Hematopoietic multipotent progenitor cell treated with erythropoietin and hydrocortisone succinate and interleukin-3 and kit ligand, for 15 days (in vitro differentiated cells): Measurements from ENCODE around the gene FOXN3.

Experiments used
- DNase-seq: peaks from one replicate; pipeline ENCODE4 v3.0.0-alpha.2; 2015; ENCODE audit warnings: low spot score

The FOXN3 gene

DNA sequence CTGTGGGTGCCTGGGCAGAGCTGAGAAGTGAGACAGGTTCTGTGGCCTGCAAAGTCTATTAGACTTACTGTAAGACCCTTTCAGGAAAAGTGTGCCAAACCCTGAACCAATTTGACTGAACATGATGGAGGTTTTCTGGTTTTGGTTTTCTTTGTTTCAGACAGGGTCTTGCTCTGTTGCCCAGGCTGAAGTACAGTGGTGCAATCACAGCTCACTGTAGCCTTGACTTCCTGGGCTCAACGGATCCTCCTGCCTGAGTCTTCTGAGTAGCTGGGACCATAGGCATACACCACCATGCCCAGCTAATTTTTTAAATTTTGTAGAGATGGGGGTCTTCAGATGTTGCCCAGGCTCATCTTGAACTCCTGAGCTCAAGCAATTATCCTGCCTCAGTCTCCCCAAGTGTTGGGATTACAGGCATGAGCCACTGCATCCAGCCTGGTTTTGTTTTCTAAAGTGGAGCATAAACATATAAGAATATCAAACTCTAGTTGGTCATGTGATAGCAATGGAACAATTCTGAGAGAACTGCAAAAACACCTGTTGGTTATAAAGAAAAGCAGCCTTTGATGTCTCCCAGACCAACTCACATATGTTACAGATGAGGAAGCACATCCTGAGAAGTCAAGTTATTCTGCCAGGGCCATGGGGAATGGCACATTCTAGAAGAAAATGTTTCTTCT, 166.9 kb downstream of the FOXN3 start:
- no peak for DNase-seq

DNA sequence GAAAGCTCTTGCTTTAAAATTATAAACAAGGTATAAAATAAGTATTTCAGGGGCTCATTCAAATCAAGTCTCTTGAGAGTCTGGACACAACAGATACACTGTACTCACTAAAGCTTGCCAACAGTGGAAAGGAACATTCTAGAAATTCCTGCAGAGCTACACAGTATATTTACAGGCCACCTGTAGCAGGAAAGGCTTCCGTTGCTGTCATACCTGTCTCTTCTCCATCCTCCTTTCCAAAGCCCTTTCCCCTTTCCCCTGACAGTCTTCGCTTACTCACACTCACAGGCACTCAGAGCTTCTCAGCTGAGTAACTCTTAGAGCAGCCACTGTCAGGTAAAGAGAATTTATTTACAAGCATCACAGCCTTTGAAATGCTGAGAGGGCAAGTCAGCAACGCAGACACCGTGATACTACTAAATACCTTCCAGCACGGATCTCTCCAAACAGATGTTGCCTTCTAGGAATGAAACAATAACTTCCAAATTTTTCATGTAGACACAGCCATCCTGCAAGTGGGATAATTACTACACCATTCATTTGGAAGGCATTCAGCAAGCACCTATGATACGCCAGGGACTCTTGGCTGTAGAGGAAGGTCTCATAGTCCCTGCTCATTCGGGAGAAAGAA, 167.9 kb downstream of the FOXN3 start:
- no peak for DNase-seq

DNA sequence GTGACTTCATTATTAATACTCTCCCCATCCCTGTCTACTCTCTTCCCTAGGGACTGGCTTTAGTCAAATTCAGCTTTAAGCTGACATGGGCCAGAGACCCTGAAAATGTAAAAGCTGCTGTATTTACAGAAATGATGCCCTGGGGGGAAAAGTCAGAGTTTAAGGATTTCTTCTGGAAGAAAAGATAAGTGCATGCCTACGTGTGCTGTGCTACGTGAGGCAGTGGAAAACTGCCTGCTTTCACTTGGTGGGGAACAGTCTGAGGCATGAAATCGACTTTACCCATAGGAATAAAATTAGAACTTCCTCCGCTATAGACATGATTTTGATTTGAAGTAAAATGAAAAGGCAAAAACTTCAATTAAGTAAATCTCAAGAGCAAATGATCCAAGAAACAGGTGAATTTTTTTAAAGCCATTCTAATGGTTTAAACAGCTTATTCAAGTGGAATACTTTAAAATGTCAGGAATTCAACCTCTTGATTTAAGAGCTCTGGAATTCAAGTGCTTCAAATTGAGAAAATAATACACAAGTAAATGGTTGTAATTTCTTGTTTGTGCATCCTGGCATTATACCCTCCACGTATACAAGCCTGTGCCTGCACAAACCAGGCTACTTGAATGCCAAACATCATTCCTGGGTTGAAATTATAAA, 168.5 kb downstream of the FOXN3 start:
- DNase-seq = no peak

GRCh38 chr14:89247457-89248122, 169.4 kb downstream of the FOXN3 start:
- DNase-seq = no peak

DNA sequence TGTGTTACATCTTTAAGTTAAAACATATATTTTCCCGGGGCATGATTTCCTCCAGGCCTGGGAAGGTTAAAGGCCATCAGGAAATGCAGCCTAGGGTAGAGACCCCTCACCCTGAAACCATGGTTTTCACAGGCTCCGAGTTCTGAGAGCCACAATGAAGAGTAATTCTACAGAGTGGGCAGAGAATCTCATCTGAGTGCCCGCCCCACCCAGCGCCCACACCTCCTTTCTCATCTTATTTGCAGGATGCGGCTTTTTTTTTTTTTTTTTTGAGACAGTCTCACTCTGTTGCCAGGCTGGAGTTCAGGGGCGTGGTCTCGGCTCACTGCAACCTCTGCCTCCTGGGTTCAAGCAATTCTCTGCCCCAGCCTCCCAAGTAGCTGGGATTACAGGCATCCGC, 170.7 kb downstream of the FOXN3 start:
- DNase-seq = no peak

DNA sequence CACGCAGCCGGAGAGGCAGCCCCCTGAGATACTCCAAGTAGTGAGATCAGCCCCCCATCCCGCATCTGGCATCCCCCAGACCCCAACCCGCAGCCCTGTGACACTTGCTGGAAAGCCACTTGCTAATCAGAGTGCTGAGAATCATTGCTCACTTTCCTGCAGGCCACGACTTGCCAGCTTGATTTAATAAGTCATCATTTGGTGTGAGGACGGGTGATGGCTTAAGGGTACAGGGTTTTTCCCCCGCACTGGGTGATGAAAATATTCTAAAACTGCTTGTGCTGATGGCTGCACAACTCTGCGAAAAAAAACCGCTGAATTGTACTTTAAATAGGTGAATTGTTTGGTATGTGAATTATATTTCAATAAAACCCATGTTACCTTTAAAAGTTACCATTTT, 171.2 kb downstream of the FOXN3 start:
- no peak for DNase-seq

DNA sequence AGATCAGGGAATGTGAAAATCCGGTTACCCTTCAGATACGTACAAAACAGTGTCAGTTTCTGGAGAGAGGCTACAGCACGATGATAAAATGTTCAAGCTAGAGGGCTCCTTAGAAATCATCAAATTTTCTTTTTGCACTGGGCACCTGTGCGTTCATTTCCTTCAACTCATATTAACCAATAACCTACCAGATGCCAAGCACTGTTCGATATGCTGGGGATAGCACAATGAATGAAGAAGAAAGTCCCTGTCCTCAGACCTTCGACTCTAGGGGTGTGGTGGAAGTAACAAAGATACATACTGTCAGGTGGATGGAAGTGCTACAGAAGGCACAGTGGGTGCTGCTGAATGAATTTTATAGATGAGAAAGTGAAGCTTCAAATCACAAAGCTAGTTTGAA, 172.3 kb downstream of the FOXN3 start:
- DNase-seq = no peak

DNA sequence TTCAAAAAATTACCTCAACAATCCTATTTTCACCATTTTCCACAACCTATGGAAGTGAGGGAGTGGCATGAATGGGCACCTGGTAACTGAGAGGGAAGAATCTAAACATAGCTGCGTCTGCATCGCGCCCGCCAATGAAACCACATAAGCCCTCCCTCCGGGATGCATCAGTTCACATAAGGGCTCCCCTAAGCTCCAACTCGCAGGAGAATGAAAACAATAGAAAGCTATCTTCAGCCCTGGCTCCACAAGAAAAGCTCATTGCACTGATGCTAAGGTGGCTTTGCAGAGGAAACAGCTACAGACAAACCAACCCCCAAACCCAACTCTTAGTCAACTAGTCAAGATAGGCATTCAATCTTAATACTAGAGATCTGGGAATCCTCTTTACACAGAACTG, 173.3 kb downstream of the FOXN3 start:
- no peak for DNase-seq

GRCh38 chr14:89243286-89243685, 173.7 kb downstream of the FOXN3 start:
- no peak for DNase-seq

GRCh38 chr14:89242652-89243279, 174.3 kb downstream of the FOXN3 start:
- DNase-seq = no peak

DNA sequence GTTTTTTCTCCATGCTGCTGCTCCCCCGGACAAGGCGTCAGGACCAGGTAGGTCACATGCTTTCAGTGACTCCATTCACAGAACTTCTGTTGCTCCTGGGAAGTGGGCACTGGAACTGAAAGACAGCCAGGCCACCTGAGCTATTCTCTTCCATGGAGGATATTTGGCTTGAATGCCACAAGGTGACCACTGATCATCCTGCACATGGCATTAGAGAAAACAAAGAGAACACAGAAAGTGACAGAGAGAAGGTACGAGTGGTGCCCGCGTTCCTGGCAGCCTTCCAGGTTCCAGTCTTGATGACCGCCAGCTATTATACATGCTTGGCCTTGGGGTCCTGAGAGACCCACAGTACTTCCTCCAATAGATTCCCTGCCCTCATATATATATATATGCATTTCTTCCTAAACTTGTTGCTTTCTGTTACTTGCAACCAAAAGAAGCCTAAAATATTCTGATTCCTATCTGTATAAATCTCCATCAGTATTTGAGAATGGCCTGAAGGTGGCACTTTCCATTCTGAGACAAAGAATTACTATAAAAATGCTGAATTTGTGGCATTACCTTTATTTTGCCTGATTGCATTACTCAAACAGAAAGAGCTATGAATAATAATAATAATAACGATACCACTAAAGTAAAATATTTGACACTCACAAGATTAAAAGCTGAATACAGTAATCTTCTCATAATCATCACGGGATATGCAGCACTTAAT, 174.9 kb downstream of the FOXN3 start:
- DNase-seq = no peak

DNA sequence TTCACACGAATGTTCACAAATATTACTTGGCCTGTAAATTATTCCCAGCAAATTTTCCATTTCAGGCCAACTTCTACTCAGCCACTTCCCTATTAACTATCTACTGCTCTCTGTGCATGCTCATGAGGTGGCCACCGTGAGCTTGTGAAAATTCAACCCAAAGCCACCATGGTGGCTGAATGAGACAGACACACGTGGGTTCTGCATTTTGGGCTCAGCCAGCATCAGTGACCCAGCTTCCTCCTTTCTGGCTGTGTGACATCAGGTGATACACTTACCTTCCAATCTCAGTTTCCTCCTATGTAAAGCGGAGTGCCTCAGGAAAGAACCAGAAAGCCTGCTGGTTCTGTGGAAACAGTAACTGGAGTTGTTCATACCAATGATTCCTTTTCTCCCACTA, 175.8 kb downstream of the FOXN3 start:
- no peak for DNase-seq

- DNase-seq = no peak
These were observed 176.6 kb downstream of the FOXN3 start for GRCh38 chr14:89240414-89240813.

- no peak for DNase-seq
These were observed 178.0 kb downstream of the FOXN3 start for GRCh38 chr14:89239023-89239422.

- DNase-seq = peak; percentile 25
These were observed 179.0 kb downstream of the FOXN3 start for GRCh38 chr14:89237921-89238529.

GRCh38 chr14:89236851-89237250, 180.2 kb downstream of the FOXN3 start:
- no peak for DNase-seq

DNA sequence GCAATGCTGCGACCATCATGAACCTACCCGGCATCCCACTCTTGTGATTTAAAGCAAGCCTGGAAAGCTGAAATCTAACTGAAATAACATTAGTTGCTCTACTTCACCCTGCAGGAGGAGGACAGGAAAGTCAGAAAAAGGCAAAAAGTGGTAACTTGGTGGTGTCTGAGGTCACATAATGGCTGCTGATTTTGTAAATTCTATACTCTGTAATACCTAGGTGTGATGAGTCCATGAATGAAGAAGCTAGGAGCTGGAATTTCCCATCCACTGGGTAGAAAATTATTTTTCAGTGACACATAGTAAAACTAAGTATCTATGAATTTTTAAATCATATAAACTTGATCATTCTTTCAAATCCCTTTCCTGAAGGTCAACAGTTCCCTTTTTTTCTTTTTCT, 183.8 kb downstream of the FOXN3 start:
- DNase-seq = no peak

- DNase-seq = no peak
These were observed 184.6 kb downstream of the FOXN3 start for GRCh38 chr14:89232265-89233070.

DNA sequence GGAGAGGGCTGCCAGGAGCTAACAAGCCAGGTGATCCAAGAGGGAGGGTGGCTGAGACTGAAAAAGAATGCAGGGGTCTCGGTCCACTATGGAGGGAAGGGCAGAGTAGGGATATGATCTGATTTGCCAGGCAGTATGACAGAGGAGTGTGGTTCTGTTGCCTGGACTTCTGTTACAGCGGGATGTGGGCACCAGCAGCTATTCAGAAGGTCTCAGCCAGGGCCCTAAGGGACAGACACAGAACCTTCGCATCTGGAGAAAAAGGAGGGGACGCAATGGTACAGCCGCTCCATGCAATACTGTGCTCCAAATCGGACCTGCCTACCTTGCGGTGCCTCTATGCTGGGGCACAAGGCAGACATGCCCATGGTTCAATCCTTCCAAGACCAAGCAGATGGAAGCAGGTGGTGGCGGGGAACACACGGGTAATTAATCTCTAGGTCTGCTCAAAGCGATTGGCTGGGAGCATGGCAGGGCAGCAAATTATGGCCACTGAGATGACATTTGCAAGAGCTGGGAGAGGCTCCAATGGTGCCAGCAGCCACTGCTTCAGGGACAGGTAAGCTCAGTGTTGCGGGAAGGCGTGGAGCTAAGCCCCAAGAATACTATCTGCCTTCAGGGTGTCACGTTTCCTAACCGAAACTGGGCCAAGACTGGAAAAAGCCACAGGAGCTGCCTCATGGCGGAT, 185.5 kb downstream of the FOXN3 start:
- no peak for DNase-seq
